PC-9 (cell line): Measurements from ENCODE around the gene MORC4. TPM values are rescaled to one million over a fixed set of nuclear protein-coding genes. Genes with fewer than 3 reads are reported as not detected.

Source experiments
- BruUV-seq: library from RNA; stranded (reverse); fragments of 400-500 nt; replicated peaks from 2 replicates; lab custom pipeline; 2021; lab: Mats Ljungman, UMichigan
- CTCF ChIA-PET: fragments of 300-600 bp; sonication (Branson Sonifier 250); formaldehyde crosslinking; loops from one replicate; lab custom pipeline; 2022; ENCODE audit warnings: antibody characterized with exemption; lab: Charles Lee
- POLR2A ChIA-PET: fragments of 300-600 bp; sonication (Branson Sonifier 250); formaldehyde crosslinking; loops from one replicate; lab custom pipeline; 2022; ENCODE audit warnings: antibody characterized with exemption; ENCODE audit not compliant: unreplicated experiment; lab: Charles Lee
- DNase-seq, 2 experiments: peaks; one replicate each; pipeline versions ENCODE4 v3.0.0 to v3.0.0-alpha.2; 2015 to 2022; ENCODE audit warnings: mixed read lengths in 1 of 2
- H2AFZ ChIP-seq: fragments of 200-600 bp; sonication (generic); 2 replicates; pipeline ENCODE4 v1.8.1; 2017; ENCODE audit warnings: antibody characterized with exemption
- H3F3A ChIP-seq: fragments of 200-600 bp; sonication (generic); 2 replicates; pipeline ENCODE4 v1.8.1; 2017; ENCODE audit warnings: antibody characterized with exemption, mild to moderate bottlenecking, low read depth; ENCODE audit not compliant: insufficient read depth
- H3K27ac ChIP-seq: fragments of 200-600 bp; sonication (generic); 2 replicates; pipeline ENCODE4 v1.6.1; 2016; ENCODE audit warnings: mixed run types
- H3K27me3 ChIP-seq: fragments of 200-600 bp; sonication (generic); 2 replicates; pipeline ENCODE4 v1.6.1; 2016; ENCODE audit warnings: low read depth, mixed run types; ENCODE audit not compliant: insufficient read depth
- H3K36me3 ChIP-seq: fragments of 200-600 bp; sonication (generic); 2 replicates; pipeline ENCODE4 v1.6.1; 2016; ENCODE audit warnings: low read depth, mixed run types
- H3K4me1 ChIP-seq: fragments of 200-600 bp; sonication (generic); replicated peaks from 2 replicates; pipeline ENCODE4 v1.6.1; 2016; ENCODE audit warnings: mixed run types; ENCODE audit not compliant: insufficient read depth
- H3K4me2 ChIP-seq: fragments of 200-600 bp; sonication (generic); 2 replicates; pipeline ENCODE4 v1.6.1; 2017; ENCODE audit warnings: mixed run types
- H3K4me3 ChIP-seq: fragments of 200-600 bp; sonication (generic); 2 replicates; pipeline ENCODE4 v1.6.1; 2016; ENCODE audit warnings: mixed run types
- H3K79me2 ChIP-seq: fragments of 200-600 bp; sonication (generic); 2 replicates; pipeline ENCODE4 v1.6.1; 2017; ENCODE audit warnings: low read depth, mixed run types
- H3K9me2 ChIP-seq: fragments of 200-600 bp; sonication (generic); 2 replicates; pipeline ENCODE4 v1.8.1; 2017; ENCODE audit warnings: mild to moderate bottlenecking; ENCODE audit not compliant: insufficient read depth
- H3K9me3 ChIP-seq: fragments of 200-600 bp; sonication (generic); 2 replicates; pipeline ENCODE4 v1.8.1; 2016; ENCODE audit warnings: low read depth; ENCODE audit not compliant: insufficient read depth
- H4K20me1 ChIP-seq: fragments of 200-600 bp; sonication (generic); 2 replicates; pipeline ENCODE4 v1.8.1; 2017; ENCODE audit not compliant: insufficient read depth
- EZH2 ChIP-seq: fragments of 200-600 bp; sonication (generic); IDR thresholded peaks from 2 replicates; pipeline ENCODE4 v1.8.0; 2017; ENCODE audit warnings: antibody characterized with exemption, low read depth
- intact Hi-C: fragments of 100-400 bp; cut with micrococcal nuclease; formaldehyde crosslinking; loops from one replicate; pipeline ENCODE4 v1.10.0; 2022; ENCODE audit not compliant: unreplicated experiment
- total RNA-seq: library from RNA; stranded (reverse); gene quantifications from 2 replicates; pipeline ENCODE4 v1.2.3, GENCODE V29; 2021
- TF ChIP-seq, protein P1 (sequence below): fragments of 200-600 bp; sonication (generic); conservative IDR thresholded peaks from 2 replicates; pipeline ENCODE4 v1.6.1; 2017; ENCODE audit warnings: mixed run types, antibody characterized with exemption, mild to moderate bottlenecking, moderate library complexity

The MORC4 gene
- total RNA-seq, 1 experiment from 2014 or later: 11.1 TPM

DNA sequence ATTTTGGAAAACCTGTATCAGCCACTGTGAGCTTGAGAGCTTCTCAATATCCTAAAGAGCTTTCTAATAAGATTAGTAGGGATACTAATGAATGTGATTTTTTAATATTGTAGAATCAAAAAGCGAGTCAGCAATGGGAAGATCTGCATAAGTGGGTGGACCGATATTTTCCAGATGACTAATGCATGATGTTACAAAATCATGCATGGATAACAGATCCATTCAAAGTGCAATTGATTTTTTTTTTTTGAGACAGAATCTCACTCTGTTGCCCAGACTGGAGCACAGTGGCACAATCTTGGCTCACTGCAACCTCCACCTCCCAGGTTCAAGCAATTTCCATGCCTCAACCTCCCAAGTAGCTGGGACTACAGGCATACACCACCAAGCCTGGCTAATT is 87.1 kb downstream of the MORC4 start:
- ChIA-PET POLR2A (no interaction called here), CTCF (no interaction called here)
- H3K4me3 ChIP-seq: no peak overlapping the region
- intact Hi-C loops: no loop called here
- no TSS peak for BruUV-seq
- H3K27me3 ChIP-seq: no peaks in the 10 kb centered on the region
- H3K79me2 ChIP-seq: no peaks in the 10 kb centered on the region
- H3K27ac ChIP-seq: no peak overlapping the region
- no peaks in the 10 kb centered on the region for H3K36me3 ChIP-seq
- DNase-seq: peak in 1 of 2 experiments; percentile 40
- peaks cover 24% of the 10 kb centered on the region for H3K4me1 ChIP-seq
- H4K20me1 ChIP-seq: no peaks in the 10 kb centered on the region
- no peaks in the 10 kb centered on the region for H3F3A ChIP-seq
- H3K9me2 ChIP-seq: no peaks in the 10 kb centered on the region
- no peaks in the 10 kb centered on the region for H3K9me3 ChIP-seq
- no peak for TF ChIP-seq EZH2
- TF ChIP-seq, protein P1, sequence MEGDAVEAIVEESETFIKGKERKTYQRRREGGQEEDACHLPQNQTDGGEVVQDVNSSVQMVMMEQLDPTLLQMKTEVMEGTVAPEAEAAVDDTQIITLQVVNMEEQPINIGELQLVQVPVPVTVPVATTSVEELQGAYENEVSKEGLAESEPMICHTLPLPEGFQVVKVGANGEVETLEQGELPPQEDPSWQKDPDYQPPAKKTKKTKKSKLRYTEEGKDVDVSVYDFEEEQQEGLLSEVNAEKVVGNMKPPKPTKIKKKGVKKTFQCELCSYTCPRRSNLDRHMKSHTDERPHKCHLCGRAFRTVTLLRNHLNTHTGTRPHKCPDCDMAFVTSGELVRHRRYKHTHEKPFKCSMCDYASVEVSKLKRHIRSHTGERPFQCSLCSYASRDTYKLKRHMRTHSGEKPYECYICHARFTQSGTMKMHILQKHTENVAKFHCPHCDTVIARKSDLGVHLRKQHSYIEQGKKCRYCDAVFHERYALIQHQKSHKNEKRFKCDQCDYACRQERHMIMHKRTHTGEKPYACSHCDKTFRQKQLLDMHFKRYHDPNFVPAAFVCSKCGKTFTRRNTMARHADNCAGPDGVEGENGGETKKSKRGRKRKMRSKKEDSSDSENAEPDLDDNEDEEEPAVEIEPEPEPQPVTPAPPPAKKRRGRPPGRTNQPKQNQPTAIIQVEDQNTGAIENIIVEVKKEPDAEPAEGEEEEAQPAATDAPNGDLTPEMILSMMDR: no peak
- H3K4me2 ChIP-seq: 0 out of 2 replicates have a peak overlapping the region, but pooled peaks have one; percentile 5
- no peak overlapping the region for H2AFZ ChIP-seq

DNA sequence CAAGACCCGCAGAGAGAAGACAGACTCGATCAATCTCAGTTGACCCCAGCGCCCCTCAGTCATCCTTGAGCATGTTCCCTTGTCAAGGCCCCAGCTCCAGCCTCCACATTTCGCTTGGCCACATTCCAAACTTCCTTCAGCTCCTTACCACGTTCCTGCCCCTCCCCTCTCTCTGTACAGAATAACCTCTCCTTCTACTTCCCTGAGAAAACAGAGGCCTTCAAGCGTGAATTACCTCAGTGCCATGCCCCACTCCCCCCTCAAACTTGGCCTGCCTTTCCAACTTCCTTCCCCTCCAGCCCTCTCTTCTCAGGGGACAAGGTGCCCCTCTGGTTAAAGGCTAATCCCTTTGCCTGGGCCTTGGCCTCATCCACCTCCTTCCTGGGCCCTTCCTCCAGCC is 93.7 kb downstream of the MORC4 start:
- no peak overlapping the region for H2AFZ ChIP-seq
- no peak overlapping the region for H3K27ac ChIP-seq
- no peak overlapping the region for H3K4me3 ChIP-seq
- TF ChIP-seq EZH2: no peak
- TF ChIP-seq, protein P1: no peak
- H3K27me3 ChIP-seq: no peaks in the 10 kb centered on the region
- H3K9me3 ChIP-seq: no peaks in the 10 kb centered on the region
- no peaks in the 10 kb centered on the region for H3K36me3 ChIP-seq
- H3K4me1 ChIP-seq: peaks cover 6% of the 10 kb centered on the region; the same call in 1 of the 2 replicates
- POLR2A ChIA-PET: no interaction called here
- H3K9me2 ChIP-seq: no peaks in the 10 kb centered on the region
- H4K20me1 ChIP-seq: no peaks in the 10 kb centered on the region
- DNase-seq: no peak
- H3K79me2 ChIP-seq: no peaks in the 10 kb centered on the region
- no peaks in the 10 kb centered on the region for H3F3A ChIP-seq
- no peak overlapping the region for H3K4me2 ChIP-seq
- CTCF ChIA-PET: no interaction called here
- intact Hi-C loops: no loop called here
- no TSS peak for BruUV-seq

DNA sequence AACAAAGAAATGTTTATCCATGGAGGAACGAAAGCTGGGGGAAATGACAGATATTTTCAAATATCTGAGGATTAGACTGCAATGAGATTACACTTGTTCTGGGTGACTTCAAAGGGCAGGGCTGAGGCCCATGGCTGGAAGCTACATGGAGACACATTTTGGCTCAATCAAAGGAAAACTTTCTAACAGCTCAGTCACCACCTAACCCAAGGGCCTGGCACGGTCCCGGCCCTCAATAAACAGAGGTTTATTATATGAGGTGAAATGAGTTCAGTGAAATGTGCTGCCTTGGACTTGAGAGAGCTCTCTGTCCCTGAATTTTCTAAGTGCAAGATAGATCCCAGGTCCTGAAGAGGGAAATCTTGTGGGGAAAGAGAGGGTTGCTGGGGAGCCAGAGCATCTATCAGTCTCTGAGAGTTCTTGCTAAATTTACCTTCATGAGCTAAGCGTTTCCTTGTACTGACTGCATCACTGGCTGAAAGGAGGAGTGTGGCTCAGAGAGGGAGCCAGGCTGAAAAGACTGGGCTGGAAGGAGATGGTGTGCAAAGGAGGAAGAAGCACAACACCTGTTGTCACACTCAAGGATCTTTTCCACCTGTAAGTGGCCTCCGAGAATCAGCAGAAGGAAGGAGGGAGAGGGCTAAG is 94.8 kb downstream of the MORC4 start:
- no TSS peak for BruUV-seq
- H3K36me3 ChIP-seq: no peaks in the 10 kb centered on the region
- peaks cover 6% of the 10 kb centered on the region; the same call in 1 of the 2 replicates for H3K4me1 ChIP-seq
- H3K4me3 ChIP-seq: no peak overlapping the region
- no peak for DNase-seq
- no peaks in the 10 kb centered on the region for H4K20me1 ChIP-seq
- intact Hi-C loops: no loop called here
- TF ChIP-seq, protein P1: no peak
- TF ChIP-seq EZH2: no peak
- no peaks in the 10 kb centered on the region for H3K27me3 ChIP-seq
- POLR2A ChIA-PET: interaction anchor here (0.6 kb wide), 1 partner anchor 11 kb away, joined by 3 read pairs; no protein-coding TSS in a partner anchor
- H3K9me3 ChIP-seq: no peaks in the 10 kb centered on the region
- no peak overlapping the region for H3K27ac ChIP-seq
- no peak overlapping the region for H2AFZ ChIP-seq
- H3K9me2 ChIP-seq: no peaks in the 10 kb centered on the region
- CTCF ChIA-PET: no interaction called here
- H3K79me2 ChIP-seq: no peaks in the 10 kb centered on the region
- no peak overlapping the region for H3K4me2 ChIP-seq
- no peaks in the 10 kb centered on the region for H3F3A ChIP-seq
